NT2/D1 (cell line): ENCODE measurements around the gene KBTBD13.

Experiments used
- DNase-seq: peaks from one replicate; pipeline ENCODE4 v3.0.0-alpha.2; 2011; ENCODE audit warnings: low read depth, low spot score
- H3K27me3 ChIP-seq: 2 replicates; pipeline ENCODE4 v1.6.0; 2011; ENCODE audit warnings: mild to moderate bottlenecking; ENCODE audit not compliant: insufficient read length, insufficient read depth
- H3K36me3 ChIP-seq: 2 replicates; pipeline ENCODE4 v1.6.1; 2011; ENCODE audit warnings: mild to moderate bottlenecking, low read length, mixed read lengths; ENCODE audit not compliant: insufficient read depth, insufficient read length
- H3K4me1 ChIP-seq: 2 replicates; pipeline ENCODE4 v1.5.1; 2011; ENCODE audit not compliant: insufficient read depth, insufficient read length
- H3K4me3 ChIP-seq: 2 replicates; pipeline ENCODE4 v1.5.1; 2011; ENCODE audit warnings: low read depth; ENCODE audit not compliant: insufficient read length
- H3K9ac ChIP-seq: 2 replicates; pipeline ENCODE4 v1.6.0; 2011; ENCODE audit warnings: low read depth; ENCODE audit not compliant: insufficient read length
- H3K9me3 ChIP-seq: 2 replicates; pipeline ENCODE4 v1.5.1; 2011; ENCODE audit warnings: mild to moderate bottlenecking, low read length; ENCODE audit not compliant: insufficient read depth
- SUZ12 ChIP-seq: IDR thresholded peaks from 2 replicates; pipeline ENCODE4 v1.6.1; 2011; ENCODE audit not compliant: insufficient read length, insufficient read depth; ENCODE audit errors: extremely low read depth
- YY1 ChIP-seq: IDR thresholded peaks from 2 replicates; pipeline ENCODE4 v1.6.1; 2011; ENCODE audit not compliant: insufficient read length, insufficient read depth
- ZNF274 ChIP-seq: IDR thresholded peaks from 2 replicates; pipeline ENCODE4 v1.6.1; 2011; ENCODE audit warnings: mild to moderate bottlenecking, low read depth, low read length

The KBTBD13 gene

GRCh38 chr15:65052956-65053355, 23.6 kb upstream of the KBTBD13 start:
- DNase-seq, result no peak

GRCh38 chr15:65054333-65055200, 22.0 kb upstream of the KBTBD13 start:
- TF ChIP-seq ZNF274, result no peak
- TF ChIP-seq SUZ12, result no peak
- no peak for TF ChIP-seq YY1
- H3K27me3 ChIP-seq, result no peaks in the 10 kb centered on the region
- peak; percentile 46 for DNase-seq
- H3K9me3 ChIP-seq, result no peaks in the 10 kb centered on the region
- peaks cover 85% of the 10 kb centered on the region for H3K36me3 ChIP-seq
- H3K4me1 ChIP-seq, result no peaks in the 10 kb centered on the region
- H3K4me3 ChIP-seq, result no peak overlapping the region
- H3K9ac ChIP-seq, result no peak overlapping the region

More at GRCh38 chr15:65052956-65053355, 23.6 kb upstream of the KBTBD13 start:
- Histone ChIP-seq H3K9ac (no peak overlapping the region), H3K36me3 (peaks cover 73% of the 10 kb centered on the region), H3K4me1 (no peaks in the 10 kb centered on the region), H3K9me3 (no peaks in the 10 kb centered on the region), H3K4me3 (no peak overlapping the region), H3K27me3 (no peaks in the 10 kb centered on the region)
- no peak for TF ChIP-seq ZNF274

- no peak overlapping the region for H3K4me3 ChIP-seq
- H3K27me3 ChIP-seq, result no peaks in the 10 kb centered on the region
- no peaks in the 10 kb centered on the region for H3K4me1 ChIP-seq
- DNase-seq, result no peak
- no peaks in the 10 kb centered on the region for H3K9me3 ChIP-seq
- TF ChIP-seq ZNF274 (no peak), SUZ12 (no peak), YY1 (no peak)
- H3K36me3 ChIP-seq, result peaks cover 84% of the 10 kb centered on the region
- no peak overlapping the region for H3K9ac ChIP-seq
Observed at GRCh38 chr15:65055201-65055870, 21.2 kb upstream of the KBTBD13 start.

- no peaks in the 10 kb centered on the region for H3K27me3 ChIP-seq
- H3K4me1 ChIP-seq, result peaks cover 3% of the 10 kb centered on the region
- DNase-seq, result no peak
- H3K9me3 ChIP-seq, result no peaks in the 10 kb centered on the region
- TF ChIP-seq ZNF274 (no peak), YY1 (no peak), SUZ12 (no peak)
- H3K9ac ChIP-seq, result no peak overlapping the region
- H3K36me3 ChIP-seq, result peaks cover 91% of the 10 kb centered on the region
- no peak overlapping the region for H3K4me3 ChIP-seq
Observed at GRCh38 chr15:65056106-65056505, 20.4 kb upstream of the KBTBD13 start.

- peaks cover 3% of the 10 kb centered on the region for H3K4me1 ChIP-seq
- no peak overlapping the region for H3K4me3 ChIP-seq
- H3K27me3 ChIP-seq, result no peaks in the 10 kb centered on the region
- DNase-seq, result no peak
- TF ChIP-seq ZNF274 (no peak), SUZ12 (no peak), YY1 (no peak)
- H3K9ac ChIP-seq, result no peak overlapping the region
- H3K36me3 ChIP-seq, result peaks cover 87% of the 10 kb centered on the region
- H3K9me3 ChIP-seq, result no peaks in the 10 kb centered on the region
Observed at GRCh38 chr15:65056868-65057548, 19.5 kb upstream of the KBTBD13 start.

GRCh38 chr15:65057549-65057940, 19.0 kb upstream of the KBTBD13 start:
- peaks cover 3% of the 10 kb centered on the region for H3K4me1 ChIP-seq
- no peak for DNase-seq
- no peak overlapping the region for H3K9ac ChIP-seq
- peaks cover 87% of the 10 kb centered on the region for H3K36me3 ChIP-seq
- TF ChIP-seq SUZ12 (no peak), YY1 (no peak), ZNF274 (no peak)
- no peaks in the 10 kb centered on the region for H3K9me3 ChIP-seq
- H3K27me3 ChIP-seq, result no peaks in the 10 kb centered on the region
- H3K4me3 ChIP-seq, result no peak overlapping the region
